Endothelial cell of umbilical vein (primary cell): ENCODE measurements around the gene INPP5E. TPM values are rescaled to one million over a fixed set of nuclear protein-coding genes. Genes with fewer than 3 reads are reported as not detected.
A peak's percentile ranks its signal among the peaks of the same experiment; 100 is the strongest.

Experiments
- BruUV-seq: library from RNA; stranded (reverse); fragments of 400-500 nt; replicated peaks from 2 replicates; lab custom pipeline; 2021; lab: Mats Ljungman, UMichigan
- CTCF ChIA-PET: fragments of 300-600, 350-600 bp; sonication (Branson Sonifier 250); formaldehyde crosslinking; loops from one replicate; lab custom pipeline; 2021; ENCODE audit warnings: antibody characterized with exemption, inconsistent platforms; lab: Charles Lee
- POLR2A ChIA-PET: fragments of 300-600, 350-600 bp; sonication (Branson Sonifier 250); formaldehyde crosslinking; loops from one replicate; lab custom pipeline; 2021; ENCODE audit warnings: antibody characterized with exemption, inconsistent platforms; lab: Charles Lee
- DNase-seq: peaks from one replicate; pipeline ENCODE4 v3.0.0-alpha.2; 2011; ENCODE audit warnings: low read depth, low spot score
- FAIRE-seq: peaks from 2 replicates; lab custom pipeline; 2011; peaks lifted over from hg19 to GRCh38; lab: Jason Lieb, UNC
- H2AFZ ChIP-seq: 2 replicates; pipeline ENCODE4 v1.6.0; 2012; ENCODE audit warnings: low read depth, low read length, control low read depth, inconsistent platforms
- H3K27ac ChIP-seq: 2 replicates; pipeline ENCODE4 v1.5.1; 2011; ENCODE audit warnings: low read depth, mild to moderate bottlenecking, control low read depth, low read length, moderate library complexity; ENCODE audit not compliant: insufficient read depth
- H3K27me3 ChIP-seq, 2 experiments: 2 replicates each; pipeline versions ENCODE4 v1.6.0 to v1.6.1; 2011; ENCODE audit warnings: low read length in 2 of 2, mixed read lengths in 1 of 2; ENCODE audit not compliant: control insufficient read depth in 2 of 2, insufficient read depth in 2 of 2
- H3K36me3 ChIP-seq, 2 experiments: 2 replicates in 1 of 2; 3 replicates in 1 of 2; pipeline ENCODE4 v1.5.1; 2011; ENCODE audit warnings: low read length in 2 of 2, mild to moderate bottlenecking in 1 of 2, moderate library complexity in 1 of 2; ENCODE audit not compliant: control insufficient read depth in 2 of 2, insufficient read depth in 2 of 2; ENCODE audit errors: extremely low read depth in 1 of 2
- H3K4me1 ChIP-seq: 3 replicates; pipeline ENCODE4 v1.5.1; 2011; ENCODE audit warnings: mild to moderate bottlenecking, low read length; ENCODE audit not compliant: control insufficient read depth, insufficient read depth; ENCODE audit errors: extremely low read depth
- H3K4me2 ChIP-seq: 2 replicates; pipeline ENCODE4 v1.6.1; 2011; ENCODE audit warnings: low read length, control low read depth, mixed read lengths; ENCODE audit not compliant: insufficient read depth
- H3K4me3 ChIP-seq, 3 experiments: fragments of 200-600 bp in 1 of 3; sonication (generic), shearing (Covaris generic) in 1 of 3; replicated peaks in 1 of 3; 2 replicates each; pipeline ENCODE4 v1.5.1; 2011 to 2016; ENCODE audit warnings: control low read depth in 3 of 3, low read length in 3 of 3, mild to moderate bottlenecking in 2 of 3, inconsistent platforms in 1 of 3, low read depth in 1 of 3, moderate library complexity in 1 of 3; ENCODE audit not compliant: insufficient read depth in 1 of 3
- H3K79me2 ChIP-seq: 2 replicates; pipeline ENCODE4 v1.6.0; 2012; ENCODE audit warnings: low read length, inconsistent platforms; ENCODE audit not compliant: control insufficient read depth, insufficient read depth
- H3K9ac ChIP-seq: replicated peaks from 2 replicates; pipeline ENCODE3; 2011; ENCODE audit warnings: low read length, control low read depth; ENCODE audit not compliant: insufficient read depth; ENCODE audit errors: extremely low read depth
- H3K9me1 ChIP-seq: replicated peaks from 3 replicates; pipeline ENCODE4 v1.6.0; 2011; ENCODE audit warnings: mild to moderate bottlenecking, low read length; ENCODE audit not compliant: control insufficient read depth, insufficient read depth; ENCODE audit errors: extremely low read depth
- H3K9me3 ChIP-seq: replicated peaks from 2 replicates; pipeline ENCODE4 v1.5.1; 2012; ENCODE audit warnings: low read length, inconsistent platforms; ENCODE audit not compliant: control insufficient read depth, insufficient read depth
- H4K20me1 ChIP-seq: replicated peaks from 2 replicates; pipeline ENCODE3; 2011; ENCODE audit warnings: mild to moderate bottlenecking, low read length; ENCODE audit not compliant: control insufficient read depth, insufficient read depth; ENCODE audit errors: extremely low read depth
- EZH2 ChIP-seq: IDR thresholded peaks from 2 replicates; pipeline ENCODE4 v1.6.1; 2012; ENCODE audit warnings: borderline replicate concordance, low read depth, mild to moderate bottlenecking, moderate library complexity, low read length, inconsistent platforms; ENCODE audit not compliant: severe bottlenecking
- GATA2 ChIP-seq: IDR thresholded peaks from 2 replicates; pipeline ENCODE4 v1.7.0; 2011; ENCODE audit warnings: low read depth, mild to moderate bottlenecking, moderate library complexity, mixed read lengths, low read length; ENCODE audit not compliant: insufficient read length, insufficient read depth
- JUN ChIP-seq: IDR thresholded peaks from 2 replicates; pipeline ENCODE4 v1.6.1; 2011; ENCODE audit warnings: borderline replicate concordance, low read depth; ENCODE audit not compliant: insufficient read length, insufficient read depth
- MAX ChIP-seq: IDR thresholded peaks from 2 replicates; pipeline ENCODE4 v1.6.1; 2011; ENCODE audit not compliant: insufficient read depth, insufficient read length
- MYC ChIP-seq: IDR thresholded peaks from one replicate; pipeline ENCODE4 v1.6.1; 2011; ENCODE audit warnings: mild to moderate bottlenecking, low read depth, low read length
- POLR2A ChIP-seq: IDR thresholded peaks from 2 replicates; pipeline ENCODE4 v1.6.1; 2012; ENCODE audit warnings: low read depth, mild to moderate bottlenecking, control low read depth, low read length
- POLR2AphosphoS5 ChIP-seq: IDR thresholded peaks from 2 replicates; pipeline ENCODE4 v1.6.1; 2012; ENCODE audit warnings: low read depth, mild to moderate bottlenecking, control low read depth, low read length, moderate library complexity; ENCODE audit not compliant: insufficient read depth
- dilution Hi-C: fragments of 300-500 bp; cut with MboI; formaldehyde crosslinking; loops from one replicate; pipeline ENCODE4 v1.15.0; 2019; ENCODE audit warnings: low sequenced_read_pairs; ENCODE audit not compliant: extremely low pct_ligation_motif_present
- intact Hi-C: fragments of 100-400 bp; cut with micrococcal nuclease; formaldehyde crosslinking; loops from one replicate; pipeline ENCODE4 v1.10.0; 2022
- polyA plus RNA-seq, 4 experiments: library from polyadenylated mRNA; depleted of rRNA in 3 of 4; stranded (reverse) in 3 of 4; unstranded in 1 of 4; fragments of >200 nt; gene quantifications; 2 replicates each; pipeline versions ENCODE4 v1.2.1 to v1.2.3, GENCODE V29; 2011 to 2012; ENCODE audit warnings: missing spikeins in 1 of 4
- total RNA-seq: library from RNA; stranded (reverse); gene quantifications from 2 replicates; pipeline ENCODE4 v1.2.3, GENCODE V29; 2021
- TF ChIP-seq, protein P1 (sequence below), 2 donors: IDR thresholded peaks; 1 replicate in 1 of 2; 2 replicates in 1 of 2; pipeline ENCODE4 v1.5.1; 2011; ENCODE audit warnings: low read length in 2 of 2, mild to moderate bottlenecking in 2 of 2, moderate library complexity in 2 of 2, control low read depth in 1 of 2, inconsistent platforms in 1 of 2, low read depth in 1 of 2; ENCODE audit not compliant: insufficient read depth in 1 of 2; ENCODE audit errors: extremely low read depth in 1 of 2

Gene INPP5E
- total and polyA plus RNA-seq, 2 donors (not counting 3 experiments of a cell fraction or from before 2014, with no cell fraction given) = 15.0 to 24.5 TPM

- DNase-seq = peak; percentile 54
- no peaks in the 10 kb centered on the region for H3K79me2 ChIP-seq
- no peak for TF ChIP-seq MAX
- TF ChIP-seq, protein P1, sequence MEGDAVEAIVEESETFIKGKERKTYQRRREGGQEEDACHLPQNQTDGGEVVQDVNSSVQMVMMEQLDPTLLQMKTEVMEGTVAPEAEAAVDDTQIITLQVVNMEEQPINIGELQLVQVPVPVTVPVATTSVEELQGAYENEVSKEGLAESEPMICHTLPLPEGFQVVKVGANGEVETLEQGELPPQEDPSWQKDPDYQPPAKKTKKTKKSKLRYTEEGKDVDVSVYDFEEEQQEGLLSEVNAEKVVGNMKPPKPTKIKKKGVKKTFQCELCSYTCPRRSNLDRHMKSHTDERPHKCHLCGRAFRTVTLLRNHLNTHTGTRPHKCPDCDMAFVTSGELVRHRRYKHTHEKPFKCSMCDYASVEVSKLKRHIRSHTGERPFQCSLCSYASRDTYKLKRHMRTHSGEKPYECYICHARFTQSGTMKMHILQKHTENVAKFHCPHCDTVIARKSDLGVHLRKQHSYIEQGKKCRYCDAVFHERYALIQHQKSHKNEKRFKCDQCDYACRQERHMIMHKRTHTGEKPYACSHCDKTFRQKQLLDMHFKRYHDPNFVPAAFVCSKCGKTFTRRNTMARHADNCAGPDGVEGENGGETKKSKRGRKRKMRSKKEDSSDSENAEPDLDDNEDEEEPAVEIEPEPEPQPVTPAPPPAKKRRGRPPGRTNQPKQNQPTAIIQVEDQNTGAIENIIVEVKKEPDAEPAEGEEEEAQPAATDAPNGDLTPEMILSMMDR (IDR thresholded peaks at IDR 0.05; ENCODE audit: extremely low read depth in 1 of 2, insufficient read depth in 1 of 2, low read depth in 1 of 2, low read length in 2 of 2) = peak; percentile 88 to 97
- no peak for TF ChIP-seq POLR2AphosphoS5
- TF ChIP-seq EZH2 = no peak
- no peak for TF ChIP-seq POLR2A
- TF ChIP-seq JUN = no peak
- TF ChIP-seq GATA2 = no peak
- no peak for TF ChIP-seq MYC
- no peak overlapping the region for H3K4me2 ChIP-seq
- H3K4me1 ChIP-seq = peaks cover 8% of the 10 kb centered on the region
- no peaks in the 10 kb centered on the region for H3K36me3 ChIP-seq
- no peak overlapping the region for H2AFZ ChIP-seq
- H3K9me3 ChIP-seq = no peaks in the 10 kb centered on the region
- no peak overlapping the region for H3K27ac ChIP-seq
- intact Hi-C loops (loop anchor here (1.0 kb wide), 1 partner anchor 137 kb away; no protein-coding TSS in a partner anchor), dilution Hi-C loops (loop anchor here (10.0 kb wide), 1 partner anchor 66 kb away; no protein-coding TSS in a partner anchor)
- H3K9me1 ChIP-seq = no peaks in the 10 kb centered on the region
- no peak overlapping the region for H3K9ac ChIP-seq
- ChIA-PET CTCF (interaction anchor here (0.6 to 8.5 kb wide), 14 partner anchors 9 to 239 kb away, joined by 3 to 261 read pairs (median 4); partner anchors contain the start of gene NOTCH1), POLR2A (interaction anchor here (1.9 kb wide), 1 partner anchor 137 kb away, joined by 4 read pairs; no protein-coding TSS in a partner anchor)
- H3K27me3 ChIP-seq = no peaks in the 10 kb centered on the region
- peak; percentile 80 for FAIRE-seq
- no TSS peak for BruUV-seq
- H4K20me1 ChIP-seq = no peaks in the 10 kb centered on the region
- H3K4me3 ChIP-seq = no peak overlapping the region
These were observed 48.9 kb upstream of the INPP5E start for GRCh38 chr9:136488247-136489214.
